Measurements from ENCODE around the gene PTCD2.
"Not testable (repeated sequence)": the region's sequence is repeated elsewhere in the genome, so short reads cannot be mapped to it uniquely, and the experiment has no call there.

PTCD2 gene

DNA sequence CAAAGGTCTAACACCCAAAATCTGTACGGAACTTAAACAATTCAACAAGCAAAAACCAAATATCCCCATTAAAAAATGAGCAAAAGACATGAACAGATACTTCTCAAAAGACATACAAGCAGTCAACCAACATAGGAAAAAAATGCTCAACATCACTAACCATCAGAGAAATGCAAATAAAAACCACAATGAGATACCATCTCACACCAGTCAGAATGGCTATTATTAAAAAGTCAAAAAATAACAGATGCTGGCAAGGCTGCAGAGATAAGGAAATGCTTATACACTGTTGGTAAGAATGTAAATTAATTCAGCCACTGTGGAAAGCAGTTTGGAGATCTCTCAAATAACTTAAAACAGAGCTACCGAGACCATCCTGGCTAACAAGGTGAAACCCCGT is 22.0 kb upstream of the PTCD2 start:
- not testable (repeated sequence) for DNase-seq

DNA sequence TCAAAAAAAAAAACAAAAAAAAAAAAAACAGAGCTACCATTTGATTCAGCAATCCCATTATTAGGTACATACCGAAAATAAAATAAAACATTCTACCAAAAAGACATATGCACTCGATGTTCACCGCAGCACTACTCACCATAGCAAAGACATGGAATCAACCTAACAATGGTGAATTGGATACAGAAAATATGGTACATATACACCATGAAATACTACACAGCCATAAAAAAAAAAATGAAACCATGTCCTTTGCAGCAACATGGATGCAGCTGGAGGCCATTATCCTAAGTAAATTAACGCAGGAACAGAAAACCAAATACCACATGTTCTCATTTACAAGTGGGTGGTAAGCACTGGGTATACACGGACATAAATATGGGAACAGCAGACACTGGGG is 21.5 kb upstream of the PTCD2 start:
- no peak for DNase-seq

DNA sequence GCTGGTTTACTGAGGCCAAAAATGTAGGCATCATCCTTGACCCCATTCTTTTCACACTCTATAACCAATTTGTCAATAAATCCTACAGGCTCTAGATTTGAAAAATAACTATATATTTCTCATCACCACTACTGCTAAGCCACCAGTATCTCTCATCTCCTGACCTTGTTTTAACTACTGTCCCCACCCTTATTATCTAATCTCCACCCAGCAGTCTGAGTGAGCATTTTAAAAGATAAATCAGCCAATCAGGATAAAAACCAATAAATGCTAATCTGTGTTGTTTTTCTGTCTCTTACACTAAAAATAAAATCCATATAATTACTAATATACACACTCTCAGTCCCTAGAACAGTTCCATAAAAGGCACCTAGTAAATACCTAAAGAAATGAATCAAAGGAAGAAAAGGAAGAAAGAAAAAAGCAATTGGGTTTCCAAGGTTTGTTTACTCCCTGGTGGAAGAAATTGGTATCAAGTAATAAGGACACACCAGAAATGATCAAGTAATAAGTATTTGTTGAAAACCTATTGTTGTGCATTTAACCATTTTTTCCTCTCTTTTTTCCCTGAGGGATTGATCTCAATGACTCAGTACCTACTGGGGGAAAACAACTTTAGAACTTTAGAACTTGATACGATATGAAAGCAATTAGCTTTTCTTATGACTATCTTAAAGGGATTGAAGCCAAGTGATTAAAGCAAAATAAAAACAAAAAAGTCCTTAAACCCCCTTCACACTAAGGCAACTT is 19.4 kb upstream of the PTCD2 start:
- DNase-seq, result no peak

DNA sequence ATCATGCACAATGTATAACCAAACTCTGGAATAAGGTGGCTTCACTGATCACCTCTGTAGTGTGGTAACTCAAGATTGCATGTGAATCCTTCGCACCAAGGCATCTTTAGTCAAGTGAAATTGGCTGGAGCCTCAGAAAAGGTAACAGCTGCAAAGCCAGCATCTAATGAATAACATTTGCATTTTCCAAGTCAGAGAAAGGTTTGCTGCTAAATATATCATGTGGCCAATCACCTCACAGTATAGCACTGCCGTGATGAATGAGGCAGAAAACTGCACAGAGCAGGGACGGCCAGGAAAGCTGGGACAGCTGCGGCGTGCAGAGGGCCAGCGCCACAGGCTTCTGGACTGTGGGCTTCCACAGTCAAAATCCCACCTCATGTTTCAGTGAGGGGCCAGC is 18.6 kb upstream of the PTCD2 start:
- DNase-seq, result no peak

DNA sequence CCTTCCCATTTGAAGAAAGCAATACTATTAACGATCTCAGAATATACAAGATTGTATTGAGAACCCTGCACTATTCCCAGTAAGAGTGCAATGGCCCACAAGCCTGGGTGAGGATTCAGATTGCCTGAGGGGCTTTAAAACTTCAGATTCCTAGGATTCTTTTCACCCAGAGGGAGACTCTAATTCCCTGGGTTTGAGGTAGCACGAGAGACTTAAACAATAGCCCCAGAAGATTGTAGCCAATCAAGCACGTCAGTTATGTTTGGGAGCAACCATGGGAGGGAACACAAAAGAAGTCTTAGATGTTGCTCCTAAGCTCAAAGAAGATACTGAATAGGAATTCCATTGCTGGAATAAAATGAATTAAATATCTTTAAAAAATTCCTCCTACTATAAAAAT is 18.0 kb upstream of the PTCD2 start:
- DNase-seq, result no peak

DNA sequence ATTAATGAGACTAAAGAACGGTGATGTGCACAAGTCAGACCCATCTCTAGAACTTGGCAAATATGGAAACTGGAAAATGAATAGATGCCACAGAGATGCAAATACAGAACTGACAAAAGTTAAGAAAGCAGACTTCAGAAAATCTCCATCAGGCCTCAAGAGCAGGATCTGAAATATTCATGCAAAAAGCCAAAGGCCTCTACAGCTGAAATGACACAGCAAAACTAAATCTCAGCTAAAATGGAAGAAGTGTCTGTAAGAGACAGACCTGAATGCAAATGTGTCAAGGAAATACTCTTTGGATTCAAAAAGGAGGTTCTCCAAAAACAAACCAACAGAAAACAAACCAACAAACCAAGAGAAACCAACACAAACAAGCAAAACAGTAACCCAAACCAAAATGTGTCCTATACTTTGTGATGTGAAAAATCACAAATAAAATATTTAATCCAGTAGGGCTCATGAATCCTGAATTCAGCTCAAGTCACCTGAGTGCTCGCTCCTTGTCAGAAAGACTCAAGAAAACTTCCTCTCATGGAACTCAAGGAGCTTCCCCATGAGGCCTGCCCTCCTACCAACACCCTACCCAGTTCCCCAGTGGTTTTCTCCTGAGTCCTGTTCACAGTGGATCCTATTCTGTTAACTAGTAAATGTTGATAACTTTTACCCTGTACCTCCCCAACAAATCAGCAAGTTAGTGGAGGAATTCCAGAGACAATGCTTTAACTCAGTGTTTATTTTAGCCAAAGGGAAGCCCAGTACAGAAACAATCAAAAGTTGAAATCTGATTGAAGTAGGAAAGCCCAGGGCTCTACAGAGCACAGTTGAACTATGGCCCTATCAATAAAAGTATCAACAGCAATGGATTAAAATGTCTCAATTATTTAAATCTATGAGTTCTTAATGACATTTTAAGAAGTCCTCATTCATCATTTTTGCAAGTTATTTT is 14.7 kb upstream of the PTCD2 start:
- no peak for DNase-seq

DNA sequence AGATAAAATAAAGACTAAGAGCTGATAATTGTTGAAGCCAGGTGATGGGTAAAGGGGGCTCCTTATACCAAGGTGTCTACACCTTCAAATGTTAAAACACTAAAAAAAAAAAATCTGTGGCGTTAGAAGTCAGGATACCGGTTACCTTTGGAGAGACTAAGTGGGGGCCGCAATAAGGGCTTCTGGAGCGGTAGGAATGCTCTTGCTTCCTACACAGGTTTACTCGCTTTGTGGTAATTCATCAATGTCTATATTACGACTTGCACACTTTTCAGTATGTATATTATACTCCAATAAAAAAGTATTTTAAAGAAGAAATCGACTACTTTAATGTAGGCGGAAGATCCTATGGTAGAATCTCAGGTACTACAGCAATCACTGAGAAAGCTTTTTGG is 12.6 kb upstream of the PTCD2 start:
- DNase-seq, result peak; percentile 41

DNA sequence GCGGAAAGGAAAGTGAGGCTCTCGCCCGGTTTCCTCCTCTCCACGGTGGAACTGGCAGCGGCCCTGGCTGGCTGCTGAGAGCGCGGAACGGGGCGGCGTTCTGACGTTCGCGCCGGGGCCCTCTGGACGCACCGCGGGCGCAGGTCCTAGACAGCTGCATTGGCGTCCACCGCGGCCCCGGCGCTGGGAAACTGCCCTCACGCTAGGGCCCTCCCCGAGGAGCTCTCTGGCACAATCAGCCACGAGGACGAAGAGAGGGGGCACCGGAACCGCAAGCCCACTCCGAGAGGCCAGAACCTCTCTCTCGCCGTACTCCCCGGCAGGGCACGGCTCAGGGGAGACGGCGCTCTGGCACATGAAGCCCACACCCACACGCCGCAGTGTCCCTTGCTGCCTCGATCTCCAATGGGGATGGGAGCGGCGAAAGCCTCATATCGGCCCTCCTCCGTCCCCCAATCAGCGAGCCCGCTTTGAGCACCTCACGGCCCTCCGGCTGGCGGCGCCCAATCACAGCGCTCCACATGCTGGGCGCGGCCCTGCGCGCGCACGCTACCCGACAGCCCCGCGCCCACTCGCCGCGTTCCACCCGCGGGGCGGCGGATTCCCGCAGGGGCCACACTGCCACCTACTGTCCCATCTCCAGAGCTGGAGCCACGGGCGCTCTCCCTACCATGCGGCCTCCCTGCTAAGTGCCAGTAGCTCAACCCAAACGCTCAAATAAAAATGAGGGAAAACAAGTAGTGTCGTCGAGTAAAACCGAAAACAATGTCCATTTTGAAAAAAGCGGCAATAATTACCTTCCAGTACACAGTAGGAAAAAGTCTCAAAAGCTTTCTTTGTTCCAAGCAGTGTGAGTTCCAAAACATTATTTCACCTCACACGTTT is 12.0 kb upstream of the PTCD2 start:
- DNase-seq, result peak; percentile 75

DNA sequence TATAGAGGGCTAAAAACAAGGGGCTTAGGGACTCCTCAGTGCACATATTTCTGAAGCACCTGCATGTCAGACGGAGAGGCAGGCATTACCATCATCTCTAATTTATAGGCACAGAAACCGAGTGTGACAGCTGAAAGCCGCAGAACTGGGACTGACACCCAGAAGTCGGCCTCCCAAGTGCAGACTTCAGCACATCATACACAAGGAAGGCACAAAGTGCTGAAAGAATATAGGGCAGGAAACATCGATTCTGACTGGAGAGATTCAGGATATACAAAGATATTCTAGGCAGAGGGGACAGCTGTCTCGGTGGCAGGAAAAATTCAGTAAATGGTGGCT is 11.4 kb upstream of the PTCD2 start:
- no peak for DNase-seq

DNA sequence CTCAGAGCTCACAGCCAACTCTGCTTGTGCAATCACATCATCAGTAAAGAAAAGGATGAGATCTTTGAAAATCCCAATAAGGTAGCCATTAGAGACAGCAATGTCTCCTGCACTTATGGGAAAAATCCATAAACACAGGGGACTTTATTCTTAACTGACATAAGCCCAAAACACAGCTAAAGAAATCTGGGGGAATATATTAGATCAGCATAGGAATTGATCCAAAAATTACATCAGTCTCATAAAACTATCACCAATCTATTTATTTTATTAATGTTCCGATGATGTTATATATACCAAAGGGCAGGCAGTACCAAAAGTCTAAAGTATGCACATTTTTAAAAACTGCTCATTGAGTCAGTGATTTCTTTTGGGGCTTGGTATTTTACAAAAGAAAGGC is 7.0 kb upstream of the PTCD2 start:
- no peak for DNase-seq

DNA sequence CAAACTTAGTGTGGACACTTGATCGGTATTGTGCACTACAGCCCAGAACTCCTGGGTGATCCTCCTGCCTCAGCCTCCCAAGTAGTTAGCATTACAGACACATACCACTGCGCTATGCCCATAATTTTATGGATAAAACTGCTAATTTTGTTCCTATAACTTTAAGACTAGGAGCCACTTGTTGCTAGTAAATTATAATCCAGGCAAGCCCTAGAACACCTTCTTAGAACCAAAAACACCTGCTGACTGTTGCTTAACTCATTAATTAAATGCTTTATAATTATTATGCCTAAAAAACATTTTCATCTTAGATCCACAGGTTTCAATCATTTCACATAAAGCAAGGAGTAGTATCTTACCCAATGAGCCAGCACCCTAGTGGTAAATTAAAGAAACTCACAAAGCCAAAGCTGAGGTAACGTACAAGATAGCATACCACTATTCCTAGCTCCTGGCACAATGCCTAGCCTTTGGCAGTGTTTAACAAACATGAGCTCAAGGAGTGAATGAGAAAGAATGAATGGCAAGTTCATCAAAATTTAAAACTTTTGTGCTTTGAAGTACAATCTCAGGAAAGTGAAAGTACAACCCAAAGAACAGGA is 5.5 kb upstream of the PTCD2 start:
- DNase-seq, result no peak

DNA sequence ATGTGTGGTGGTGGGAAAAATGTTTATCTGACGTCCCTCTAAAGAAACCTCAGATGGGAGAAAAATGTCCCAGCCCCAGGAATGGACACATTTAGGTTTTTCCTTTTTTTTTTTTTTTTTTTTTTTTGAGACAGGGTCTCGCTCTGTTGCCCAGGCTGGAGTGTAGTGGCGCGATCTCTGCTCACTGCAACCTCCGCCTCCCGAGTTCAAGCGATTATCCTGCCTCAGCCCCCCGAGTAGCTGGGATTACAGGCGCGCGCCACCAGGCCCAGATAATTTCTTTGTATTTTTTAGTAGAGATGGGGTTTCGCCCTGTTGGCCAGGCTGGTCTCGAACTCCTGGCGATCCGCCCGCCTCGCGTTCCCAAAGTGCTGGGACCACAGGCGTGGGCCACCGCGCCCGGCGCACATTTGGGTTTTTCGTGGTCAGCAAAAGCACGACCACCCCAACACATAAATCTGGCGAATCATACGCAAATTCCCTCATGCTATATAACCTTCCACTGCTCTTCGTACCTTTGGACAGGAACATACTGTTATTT is 668 bp upstream of the PTCD2 start:
- DNase-seq, result not testable (repeated sequence)

DNA sequence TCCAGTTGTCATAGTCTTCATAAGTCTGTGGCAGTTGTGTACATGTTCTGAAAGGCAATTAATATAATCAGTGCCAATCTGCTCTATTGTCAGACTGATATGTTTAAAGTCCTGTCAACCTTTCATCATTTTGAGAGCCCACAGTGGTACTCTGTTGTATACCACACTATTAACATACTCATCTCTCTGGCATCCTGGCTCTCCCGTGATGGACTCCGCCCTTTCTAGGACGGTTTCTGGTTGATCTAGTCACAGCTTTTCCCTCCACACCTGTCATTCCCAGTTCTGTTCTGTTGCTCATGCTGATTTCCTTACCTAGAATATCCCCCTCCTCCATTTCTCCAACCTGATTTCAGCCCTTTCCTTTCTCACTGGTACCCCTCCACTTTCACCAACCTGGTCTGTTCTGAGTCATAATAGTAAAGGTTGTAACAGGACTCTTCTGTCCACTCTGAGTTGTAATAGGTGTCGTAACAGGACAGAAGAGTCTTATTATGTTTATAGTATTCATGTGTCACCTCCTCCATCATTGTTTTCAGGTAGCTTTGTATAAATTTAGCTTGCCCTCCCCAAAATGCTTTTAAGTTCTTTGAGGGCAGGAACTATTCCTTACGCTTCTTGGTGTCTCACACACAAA is 4.1 kb downstream of the PTCD2 start:
- DNase-seq, result no peak

DNA sequence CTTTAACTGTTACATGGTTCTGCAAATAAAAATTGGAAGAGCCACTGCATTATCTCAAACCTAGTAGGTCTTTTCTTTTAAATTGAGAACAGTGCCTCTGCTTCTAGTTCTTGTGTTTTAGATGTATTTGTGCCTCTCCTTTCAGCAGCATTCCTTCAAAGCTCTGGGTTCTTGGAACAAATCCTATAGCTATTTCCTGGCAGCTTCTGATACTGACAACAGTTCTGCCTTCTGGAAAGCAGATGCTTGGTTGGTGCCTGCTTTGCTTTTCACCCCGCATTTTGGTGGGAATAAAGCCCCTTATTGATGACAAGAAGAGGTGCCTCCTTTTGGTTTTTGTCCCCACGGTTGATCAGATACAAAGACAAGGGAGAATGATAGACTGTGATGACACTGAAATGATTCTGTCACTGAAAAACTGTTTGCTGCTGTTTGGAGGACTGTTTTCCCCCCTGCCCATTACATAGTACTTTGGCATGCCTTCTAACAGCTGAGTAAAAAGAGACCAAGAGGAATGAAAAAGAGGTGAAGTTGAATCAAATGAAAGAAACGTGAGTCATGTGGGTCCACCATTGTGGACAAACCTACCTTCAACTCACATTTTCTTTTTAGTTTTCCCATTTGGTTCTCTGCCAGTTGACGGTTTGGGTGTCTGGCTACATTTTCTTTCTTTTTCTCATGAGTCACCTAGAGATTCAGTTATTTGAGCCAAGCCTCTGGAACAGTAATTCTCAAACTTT is 5.6 kb downstream of the PTCD2 start:
- DNase-seq, result no peak

DNA sequence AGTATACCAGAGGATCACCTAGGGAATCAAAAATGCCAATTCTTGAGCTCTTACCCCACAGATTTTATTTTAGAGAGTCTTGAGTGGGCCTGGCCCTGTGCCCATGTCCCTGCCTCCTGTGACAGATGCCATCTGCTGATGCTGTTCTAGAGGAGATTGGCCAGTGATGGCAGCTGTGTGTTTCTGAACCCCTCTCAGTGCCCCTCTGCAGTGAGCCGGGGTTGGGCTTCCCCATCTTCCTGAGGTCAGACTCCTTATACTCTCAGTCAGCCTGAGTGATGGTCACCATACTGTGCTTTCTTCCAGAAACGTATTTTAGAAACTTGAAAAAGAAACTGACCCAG is 6.1 kb downstream of the PTCD2 start:
- DNase-seq, result no peak

DNA sequence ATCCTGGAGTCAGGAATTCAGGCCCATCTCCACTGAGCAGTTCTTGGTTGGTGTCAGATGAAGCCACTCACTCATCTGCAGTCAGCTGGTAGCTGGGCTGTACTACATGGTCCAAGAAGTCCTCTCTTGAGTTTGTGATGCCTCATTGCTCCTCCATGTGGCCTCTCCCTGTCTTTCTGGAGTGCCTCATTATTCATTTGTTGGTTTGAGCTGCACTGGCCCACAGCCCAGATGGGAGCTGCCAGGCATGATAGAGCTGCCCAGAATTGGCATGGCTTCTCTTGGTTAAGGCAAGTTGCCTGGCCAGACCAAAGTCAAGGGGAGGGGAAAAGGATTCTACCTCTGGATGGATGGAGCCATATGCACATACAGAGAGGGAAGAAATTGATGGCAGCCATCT is 8.0 kb downstream of the PTCD2 start:
- DNase-seq, result peak; percentile 12

DNA sequence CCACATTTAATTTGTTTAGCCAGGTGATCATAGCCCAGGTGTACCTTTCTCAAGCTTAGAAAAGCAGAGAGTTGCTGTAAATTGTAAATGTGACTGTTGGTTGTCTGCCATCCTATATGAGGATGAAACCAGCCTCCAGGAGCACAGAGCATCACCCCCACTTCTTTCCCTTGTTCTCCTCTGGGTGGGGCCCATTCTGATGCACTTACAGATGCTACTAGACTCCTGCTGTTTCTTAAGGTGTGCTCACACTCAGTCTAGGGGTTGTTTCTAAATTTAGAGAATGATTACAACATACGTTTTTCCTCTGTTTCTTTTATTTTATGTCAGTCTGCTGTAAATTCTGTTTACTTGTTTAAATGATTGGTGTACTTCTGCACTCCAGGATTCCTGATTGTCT is 10.5 kb downstream of the PTCD2 start:
- no peak for DNase-seq

DNA sequence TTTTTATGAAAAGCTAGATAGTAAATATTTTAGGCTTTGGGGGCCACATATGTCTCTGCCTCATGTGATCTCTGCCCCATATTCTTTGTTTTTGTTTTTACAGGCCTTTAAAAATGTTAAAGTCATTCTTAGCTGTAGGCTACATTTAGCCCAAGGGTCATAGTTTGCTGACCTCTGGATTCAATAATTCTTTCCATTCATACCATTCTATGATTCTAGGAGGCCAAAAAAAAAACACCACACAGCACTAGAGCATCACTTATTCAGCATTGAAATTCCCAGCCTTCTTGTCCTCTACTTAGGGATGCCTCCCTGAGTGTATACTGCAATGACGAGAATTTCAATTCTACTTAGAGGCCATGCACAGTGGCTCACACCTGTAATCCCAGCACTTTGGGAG is 17.0 kb downstream of the PTCD2 start:
- no peak for DNase-seq

DNA sequence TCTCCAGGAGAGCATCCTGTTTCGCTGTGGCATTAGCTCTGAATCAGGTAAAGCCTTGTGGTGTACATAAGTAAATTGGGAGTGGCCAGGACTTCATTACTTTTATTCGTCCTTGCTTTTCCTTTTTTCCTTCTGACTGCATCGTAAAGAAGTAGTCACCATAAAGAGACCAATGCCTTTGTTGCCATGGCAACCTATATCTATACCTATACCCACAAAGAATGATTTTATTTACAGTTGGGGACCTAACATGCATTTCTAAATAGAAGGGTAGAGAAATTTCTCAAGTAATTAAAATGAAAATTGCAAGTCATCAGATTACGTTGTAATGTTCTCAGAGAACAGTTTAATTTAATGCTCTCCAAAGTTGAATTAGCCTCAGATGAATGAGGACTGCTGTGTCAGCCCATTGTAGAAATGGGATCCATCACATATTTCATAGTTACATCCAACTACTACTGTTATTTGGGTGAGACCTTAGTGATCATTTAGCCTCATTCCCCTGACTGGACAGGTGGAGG is 18.6 kb downstream of the PTCD2 start:
- DNase-seq, result no peak

DNA sequence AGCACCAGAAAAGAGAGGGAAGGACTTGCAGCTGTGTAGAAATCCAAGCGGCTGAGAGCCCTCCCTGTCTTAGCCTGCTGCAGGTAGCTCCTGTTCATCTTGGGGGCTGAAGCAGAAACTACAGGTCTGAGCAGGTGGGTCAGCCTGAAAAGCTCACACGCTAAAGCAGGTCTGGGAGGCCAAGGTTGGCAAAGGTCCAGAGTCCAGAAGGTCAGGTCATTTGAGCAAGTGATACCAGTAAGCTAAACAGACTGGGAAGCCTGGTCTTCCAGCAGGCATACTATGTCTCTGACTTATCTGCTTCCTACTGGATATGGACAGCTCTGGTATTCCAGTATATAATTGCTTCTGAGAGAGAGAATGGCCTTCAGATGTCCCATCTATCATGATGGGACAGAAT is 26.2 kb downstream of the PTCD2 start:
- DNase-seq, result no peak

DNA sequence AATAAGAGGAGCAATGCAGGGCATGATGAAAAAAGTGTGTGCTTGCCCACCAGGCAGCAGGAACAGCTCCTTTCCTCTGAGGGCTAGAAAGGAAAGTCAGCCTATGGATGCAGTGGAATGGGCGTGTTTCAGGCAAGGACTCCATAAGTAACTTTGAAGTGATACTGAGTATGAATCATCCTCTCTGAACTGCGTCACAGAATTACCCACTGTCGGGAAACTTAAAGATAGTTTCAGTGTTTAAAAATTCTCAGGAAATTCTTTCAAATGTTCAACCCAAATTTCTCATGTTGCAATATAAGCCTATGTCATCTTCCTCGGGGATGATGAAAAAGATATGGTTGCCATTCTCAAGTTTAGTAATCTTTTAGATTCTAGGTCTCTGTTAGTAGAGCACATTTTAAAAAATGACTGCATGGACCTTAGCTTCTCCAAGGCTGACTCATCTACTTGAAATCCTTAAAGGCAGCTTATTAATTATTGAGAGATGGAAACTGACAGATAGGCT is 27.7 kb downstream of the PTCD2 start:
- no peak for DNase-seq
